Measurements from ENCODE around the gene PHKG2. TPM values are rescaled to one million over a fixed set of nuclear protein-coding genes. Genes with fewer than 3 reads are reported as not detected.
A peak's percentile ranks its signal among the peaks of the same experiment; 100 is the strongest.

The PHKG2 gene
- polyA plus RNA-seq, 2 of the 4 experiments (the other 2 are of a cell fraction): 28.0 to 37.3 TPM

DNA sequence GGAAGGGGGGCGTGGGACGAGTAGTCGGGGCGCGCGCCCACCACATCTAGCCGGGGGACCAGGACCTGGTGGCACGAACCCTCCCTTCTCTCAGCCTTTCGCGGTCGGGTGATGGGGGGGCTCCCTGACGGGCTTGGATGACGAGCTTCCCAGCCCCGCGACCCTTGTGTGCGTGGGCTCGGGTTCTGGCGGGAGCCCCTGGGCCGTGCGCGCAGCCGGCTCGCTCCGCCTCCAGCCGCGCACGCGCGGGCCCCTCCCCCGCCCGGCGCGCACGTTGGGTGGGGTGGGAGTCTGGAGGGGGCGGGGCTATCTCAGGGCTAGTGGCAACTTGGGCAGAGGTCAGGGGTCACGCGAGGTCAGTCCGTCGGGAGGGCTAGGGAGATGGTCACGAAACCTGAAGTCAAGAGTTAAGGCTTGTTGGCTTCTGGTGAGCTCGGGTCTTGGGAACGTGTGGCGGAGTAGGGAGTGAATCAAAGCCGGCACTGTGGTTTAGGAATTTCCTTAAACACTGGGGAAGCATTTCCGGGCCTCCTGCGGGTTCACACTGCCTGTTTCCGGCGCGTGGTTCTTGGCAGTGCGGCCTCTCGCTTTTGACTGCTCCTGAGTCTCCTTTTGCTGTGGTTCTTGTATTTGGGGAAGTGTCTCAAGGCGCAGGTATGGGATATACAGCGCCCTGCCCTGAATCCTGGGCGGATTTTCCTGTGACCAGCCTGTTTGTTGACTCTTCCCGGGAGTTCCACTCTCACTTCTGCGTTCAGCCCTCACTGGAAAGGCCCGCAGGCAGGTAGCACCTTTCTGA lies 49.2 kb upstream of the PHKG2 start, which contains the start of gene SRCAP:
TSS of gene SRCAP (plus strand) at position 356 of the 799 bp plus-strand sequence. CDS start 1,654 bp downstream, outside the sequence.
- Histone ChIP-seq H3K4me2 (peak within 1 kb of the TSS; percentile 94), H3K9me3 (no peaks in the 10 kb centered on the region), H3K4me1 (peaks cover 15% of the 10 kb centered on the region), H3K4me3 (peak within 1 kb of the TSS; percentile 90), H3K27ac (peak within 1 kb of the TSS; percentile 97 to 99)
- peak; percentile 86 to 87 for DNase-seq (ENCODE audit: low read depth in 1 of 2, low spot score in 1 of 2)
- TF ChIP-seq, protein P1, sequence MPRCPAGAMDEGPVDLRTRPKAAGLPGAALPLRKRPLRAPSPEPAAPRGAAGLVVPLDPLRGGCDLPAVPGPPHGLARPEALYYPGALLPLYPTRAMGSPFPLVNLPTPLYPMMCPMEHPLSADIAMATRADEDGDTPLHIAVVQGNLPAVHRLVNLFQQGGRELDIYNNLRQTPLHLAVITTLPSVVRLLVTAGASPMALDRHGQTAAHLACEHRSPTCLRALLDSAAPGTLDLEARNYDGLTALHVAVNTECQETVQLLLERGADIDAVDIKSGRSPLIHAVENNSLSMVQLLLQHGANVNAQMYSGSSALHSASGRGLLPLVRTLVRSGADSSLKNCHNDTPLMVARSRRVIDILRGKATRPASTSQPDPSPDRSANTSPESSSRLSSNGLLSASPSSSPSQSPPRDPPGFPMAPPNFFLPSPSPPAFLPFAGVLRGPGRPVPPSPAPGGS (IDR thresholded peaks at IDR 0.05): peak; percentile 74; the same call in 2 of the 3 replicates
- 0 out of 2 replicates have a peak, but pooled peaks have one; percentile 69 for TF ChIP-seq HOXB13 (CRISPR knock-in tag; IDR thresholded peaks at IDR 0.05; ENCODE audit: low read depth)
- peak; percentile 55; the same call in 1 of the 2 replicates for TF ChIP-seq RARB (CRISPR knock-in tag; IDR thresholded peaks at IDR 0.05)
- TF ChIP-seq JUN (IDR thresholded peaks at IDR 0.05): peak in 1 of 2 experiments; percentile 56; a peak in 3 of 5 replicates
- TF ChIP-seq EHF (CRISPR knock-in tag; IDR thresholded peaks at IDR 0.05): no peak
- 0 out of 2 replicates have a peak, but pooled peaks have one; percentile 61 for TF ChIP-seq HOXB5 (CRISPR knock-in tag; IDR thresholded peaks at IDR 0.05)
- TF ChIP-seq POLR2A (IDR thresholded peaks at IDR 0.05; ENCODE audit: low read length): peak; percentile 63
- TF ChIP-seq, protein P2, sequence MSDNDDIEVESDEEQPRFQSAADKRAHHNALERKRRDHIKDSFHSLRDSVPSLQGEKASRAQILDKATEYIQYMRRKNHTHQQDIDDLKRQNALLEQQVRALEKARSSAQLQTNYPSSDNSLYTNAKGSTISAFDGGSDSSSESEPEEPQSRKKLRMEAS (IDR thresholded peaks at IDR 0.05): peak; percentile 69; the same call in 1 of the 2 replicates
- TF ChIP-seq, protein P3, sequence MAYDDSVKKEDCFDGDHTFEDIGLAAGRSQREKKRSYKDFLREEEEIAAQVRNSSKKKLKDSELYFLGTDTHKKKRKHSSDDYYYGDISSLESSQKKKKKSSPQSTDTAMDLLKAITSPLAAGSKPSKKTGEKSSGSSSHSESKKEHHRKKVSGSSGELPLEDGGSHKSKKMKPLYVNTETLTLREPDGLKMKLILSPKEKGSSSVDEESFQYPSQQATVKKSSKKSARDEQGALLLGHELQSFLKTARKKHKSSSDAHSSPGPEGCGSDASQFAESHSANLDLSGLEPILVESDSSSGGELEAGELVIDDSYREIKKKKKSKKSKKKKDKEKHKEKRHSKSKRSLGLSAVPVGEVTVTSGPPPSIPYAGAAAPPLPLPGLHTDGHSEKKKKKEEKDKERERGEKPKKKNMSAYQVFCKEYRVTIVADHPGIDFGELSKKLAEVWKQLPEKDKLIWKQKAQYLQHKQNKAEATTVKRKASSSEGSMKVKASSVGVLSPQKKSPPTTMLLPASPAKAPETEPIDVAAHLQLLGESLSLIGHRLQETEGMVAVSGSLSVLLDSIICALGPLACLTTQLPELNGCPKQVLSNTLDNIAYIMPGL (CRISPR knock-in tag; IDR thresholded peaks at IDR 0.05; ENCODE audit: borderline replicate concordance): no peak
- TF ChIP-seq BHLHE40 (IDR thresholded peaks at IDR 0.05; ENCODE audit: low read depth, low read length): no peak
- TF ChIP-seq FOSL2 (IDR thresholded peaks at IDR 0.05): no peak
- 0 out of 2 replicates have a peak, but pooled peaks have one; percentile 23 for TF ChIP-seq FOSL2 (CRISPR knock-in tag; IDR thresholded peaks at IDR 0.05)
- peak; percentile 57 for TF ChIP-seq CHD2 (IDR thresholded peaks at IDR 0.05; ENCODE audit: low read length, partially characterized antibody)
- TF ChIP-seq PHF8 (IDR thresholded peaks at IDR 0.05; ENCODE audit: borderline replicate concordance, low read depth): no peak; the same call in 1 of the 2 replicates
- POLR2A ChIA-PET: interaction anchor here (0.5 to 2.4 kb wide), 5 partner anchors 10 to 186 kb away, joined by 3 to 7 read pairs (median 3); partner anchors contain the start of genes FBRS and PHKG2
- peak; percentile 55 to 67 for ATAC-seq
- CTCF ChIA-PET: no interaction called here
- no peak for FAIRE-seq
- 2% methylated on average over 21 of the region's 57 CpGs for WGBS (ENCODE audit: missing lambda C conversion rate)

DNA sequence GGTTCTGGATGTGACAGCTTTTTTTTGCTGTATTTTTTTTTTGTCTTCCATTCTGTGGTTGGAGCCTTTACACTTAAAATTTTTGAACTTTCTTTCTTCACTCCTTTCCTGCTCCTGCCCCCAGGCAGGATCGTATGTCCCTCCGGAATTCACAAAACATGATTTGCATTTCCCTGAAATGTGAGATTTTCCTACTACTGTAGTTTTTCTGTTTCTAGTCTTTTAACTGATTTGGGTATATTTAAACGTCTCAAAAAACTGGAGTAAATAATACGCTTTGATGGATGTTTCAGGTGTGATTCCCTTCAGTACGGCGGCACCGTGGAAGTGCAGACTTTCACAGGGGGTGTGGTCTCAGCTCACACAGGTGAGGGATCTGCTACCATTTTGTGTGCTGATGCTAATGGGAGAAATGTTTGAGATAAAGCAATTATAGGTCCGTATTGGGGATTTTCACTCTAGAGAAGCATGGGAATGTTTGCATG lies 48.6 kb upstream of the PHKG2 start:
- Histone ChIP-seq H3K4me3 (peak overlapping the region; percentile 90), H3K4me1 (peaks cover 15% of the 10 kb centered on the region), H3K4me2 (peak overlapping the region; percentile 94), H3K27ac (peak overlapping the region; percentile 97 to 99), H3K9me3 (no peaks in the 10 kb centered on the region)
- DNase-seq (ENCODE audit: low read depth in 1 of 2, low spot score in 1 of 2) (no peak), FAIRE-seq (no peak), ATAC-seq (no peak)
- POLR2A ChIA-PET: interaction anchor here (0.9 to 2.4 kb wide), 2 partner anchors 41 to 48 kb away, joined by 3 to 7 read pairs; partner anchors contain the start of genes FBRS and PHKG2
- WGBS (ENCODE audit: missing lambda C conversion rate): 15% methylated on average over 8 of the region's 8 CpGs
- CTCF ChIA-PET: no interaction called here
- TF ChIP-seq NFE2L2 (conservative IDR thresholded peaks at IDR 0.05; ENCODE audit: low read length) (no peak), ZFP36 (IDR thresholded peaks at IDR 0.05; ENCODE audit: borderline replicate concordance, partially characterized antibody) (no peak), EHMT2 (IDR thresholded peaks at IDR 0.05; ENCODE audit: low read depth) (no peak), MAFK (IDR thresholded peaks at IDR 0.05; ENCODE audit: partially characterized antibody) (no peak), PHF8 (IDR thresholded peaks at IDR 0.05; ENCODE audit: borderline replicate concordance, low read depth) (no peak), EHF (CRISPR knock-in tag; IDR thresholded peaks at IDR 0.05) (no peak), TP53 (CRISPR knock-in tag; IDR thresholded peaks at IDR 0.05) (no peak), HEYL (CRISPR knock-in tag; IDR thresholded peaks at IDR 0.05) (no peak), RFX5 (IDR thresholded peaks at IDR 0.05) (no peak), CHD4 (IDR thresholded peaks at IDR 0.05; ENCODE audit: borderline replicate concordance) (no peak)
- TF ChIP-seq, protein P3 (CRISPR knock-in tag; IDR thresholded peaks at IDR 0.05; ENCODE audit: borderline replicate concordance): no peak
- TF ChIP-seq, protein P4, sequence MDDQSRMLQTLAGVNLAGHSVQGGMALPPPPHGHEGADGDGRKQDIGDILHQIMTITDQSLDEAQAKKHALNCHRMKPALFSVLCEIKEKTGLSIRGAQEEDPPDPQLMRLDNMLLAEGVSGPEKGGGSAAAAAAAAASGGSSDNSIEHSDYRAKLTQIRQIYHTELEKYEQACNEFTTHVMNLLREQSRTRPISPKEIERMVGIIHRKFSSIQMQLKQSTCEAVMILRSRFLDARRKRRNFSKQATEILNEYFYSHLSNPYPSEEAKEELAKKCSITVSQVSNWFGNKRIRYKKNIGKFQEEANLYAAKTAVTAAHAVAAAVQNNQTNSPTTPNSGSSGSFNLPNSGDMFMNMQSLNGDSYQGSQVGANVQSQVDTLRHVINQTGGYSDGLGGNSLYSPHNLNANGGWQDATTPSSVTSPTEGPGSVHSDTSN (IDR thresholded peaks at IDR 0.05): no peak
- TF ChIP-seq, protein P5, sequence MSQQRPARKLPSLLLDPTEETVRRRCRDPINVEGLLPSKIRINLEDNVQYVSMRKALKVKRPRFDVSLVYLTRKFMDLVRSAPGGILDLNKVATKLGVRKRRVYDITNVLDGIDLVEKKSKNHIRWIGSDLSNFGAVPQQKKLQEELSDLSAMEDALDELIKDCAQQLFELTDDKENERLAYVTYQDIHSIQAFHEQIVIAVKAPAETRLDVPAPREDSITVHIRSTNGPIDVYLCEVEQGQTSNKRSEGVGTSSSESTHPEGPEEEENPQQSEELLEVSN (IDR thresholded peaks at IDR 0.05; ENCODE audit: borderline replicate concordance, low read depth): no peak

Data from A549 (cell line).